Activated CD8-positive, alpha-beta T cell treated with anti-CD3 and anti-CD28 coated beads for 36 hours (primary cell): ENCODE results near the gene ZNRF3. TPM values are rescaled to one million over a fixed set of nuclear protein-coding genes. Genes with fewer than 3 reads are reported as not detected.

Source experiments
- ATAC-seq: fragments of 200-7000 bp; cut with Tn5 transposase; one replicate; pipeline ENCODE4 v1.10.0; 2021; ENCODE audit warnings: mild to moderate bottlenecking, moderate library complexity
- CTCF ChIA-PET: fragments of 350-600 bp; sonication (Branson Sonifier 250); formaldehyde crosslinking; loops from one replicate; lab custom pipeline; 2021; ENCODE audit warnings: antibody characterized with exemption; lab: Charles Lee
- POLR2A ChIA-PET: fragments of 350-600 bp; sonication (Branson Sonifier 250); formaldehyde crosslinking; loops from one replicate; lab custom pipeline; 2021; ENCODE audit warnings: antibody characterized with exemption; lab: Charles Lee
- DNase-seq: peaks from one replicate; pipeline ENCODE4 v3.0.0-alpha.2; 2020
- H3K27ac Mint-ChIP-seq: one replicate; pipeline ENCODE4 v1.8.0; 2021; ENCODE audit warnings: mild to moderate bottlenecking, mixed read lengths
- H3K27me3 Mint-ChIP-seq: one replicate; pipeline ENCODE4 v1.8.0; 2021; ENCODE audit warnings: mixed read lengths
- H3K36me3 Mint-ChIP-seq: one replicate; pipeline ENCODE4 v1.8.0; 2021; ENCODE audit warnings: low read depth, mixed read lengths
- H3K4me1 Mint-ChIP-seq: one replicate; pipeline ENCODE4 v1.8.0; 2021; ENCODE audit warnings: low read depth, mixed read lengths
- H3K4me3 Mint-ChIP-seq: one replicate; pipeline ENCODE4 v1.8.0; 2021; ENCODE audit warnings: mild to moderate bottlenecking, moderate library complexity, mixed read lengths
- H3K9me3 Mint-ChIP-seq: one replicate; pipeline ENCODE4 v1.8.0; 2021; ENCODE audit warnings: mixed read lengths
- intact Hi-C: fragments of 100-400 bp; cut with micrococcal nuclease; formaldehyde crosslinking; loops from one replicate; pipeline ENCODE4 v1.10.0; 2022
- total RNA-seq, 2 experiments: library from RNA; stranded (reverse); gene quantifications; one replicate each; pipeline ENCODE4 v1.2.3, GENCODE V29; 2021
- TF ChIP-seq, protein P1 (sequence below): fragments of 200-600 bp; IDR thresholded peaks from one replicate; pipeline ENCODE4 v1.8.0; 2022; ENCODE audit warnings: antibody characterized with exemption, mild to moderate bottlenecking

Gene ZNRF3
- total RNA-seq, 2 experiments from 2014 or later, result 2.0 to 2.5 TPM

- Mint-ChIP-seq H3K27ac (no peak overlapping the region), H3K36me3 (peaks cover 4% of the 10 kb centered on the region), H3K27me3 (peaks cover 29% of the 10 kb centered on the region), H3K4me3 (no peak overlapping the region), H3K9me3 (peaks cover 7% of the 10 kb centered on the region), H3K4me1 (no peaks in the 10 kb centered on the region)
- TF ChIP-seq, protein P1, sequence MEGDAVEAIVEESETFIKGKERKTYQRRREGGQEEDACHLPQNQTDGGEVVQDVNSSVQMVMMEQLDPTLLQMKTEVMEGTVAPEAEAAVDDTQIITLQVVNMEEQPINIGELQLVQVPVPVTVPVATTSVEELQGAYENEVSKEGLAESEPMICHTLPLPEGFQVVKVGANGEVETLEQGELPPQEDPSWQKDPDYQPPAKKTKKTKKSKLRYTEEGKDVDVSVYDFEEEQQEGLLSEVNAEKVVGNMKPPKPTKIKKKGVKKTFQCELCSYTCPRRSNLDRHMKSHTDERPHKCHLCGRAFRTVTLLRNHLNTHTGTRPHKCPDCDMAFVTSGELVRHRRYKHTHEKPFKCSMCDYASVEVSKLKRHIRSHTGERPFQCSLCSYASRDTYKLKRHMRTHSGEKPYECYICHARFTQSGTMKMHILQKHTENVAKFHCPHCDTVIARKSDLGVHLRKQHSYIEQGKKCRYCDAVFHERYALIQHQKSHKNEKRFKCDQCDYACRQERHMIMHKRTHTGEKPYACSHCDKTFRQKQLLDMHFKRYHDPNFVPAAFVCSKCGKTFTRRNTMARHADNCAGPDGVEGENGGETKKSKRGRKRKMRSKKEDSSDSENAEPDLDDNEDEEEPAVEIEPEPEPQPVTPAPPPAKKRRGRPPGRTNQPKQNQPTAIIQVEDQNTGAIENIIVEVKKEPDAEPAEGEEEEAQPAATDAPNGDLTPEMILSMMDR, result no peak
- ATAC-seq, result no peak
- ChIA-PET CTCF (interaction anchor here (1.0 kb wide), 1 partner anchor 18 kb away, joined by 3 read pairs; no protein-coding TSS in a partner anchor), POLR2A (no interaction called here)
- intact Hi-C loops, result no loop called here
- no peak for DNase-seq
Measured at GRCh38 chr22:29022101-29022817, 138.9 kb downstream of the ZNRF3 start.

DNA sequence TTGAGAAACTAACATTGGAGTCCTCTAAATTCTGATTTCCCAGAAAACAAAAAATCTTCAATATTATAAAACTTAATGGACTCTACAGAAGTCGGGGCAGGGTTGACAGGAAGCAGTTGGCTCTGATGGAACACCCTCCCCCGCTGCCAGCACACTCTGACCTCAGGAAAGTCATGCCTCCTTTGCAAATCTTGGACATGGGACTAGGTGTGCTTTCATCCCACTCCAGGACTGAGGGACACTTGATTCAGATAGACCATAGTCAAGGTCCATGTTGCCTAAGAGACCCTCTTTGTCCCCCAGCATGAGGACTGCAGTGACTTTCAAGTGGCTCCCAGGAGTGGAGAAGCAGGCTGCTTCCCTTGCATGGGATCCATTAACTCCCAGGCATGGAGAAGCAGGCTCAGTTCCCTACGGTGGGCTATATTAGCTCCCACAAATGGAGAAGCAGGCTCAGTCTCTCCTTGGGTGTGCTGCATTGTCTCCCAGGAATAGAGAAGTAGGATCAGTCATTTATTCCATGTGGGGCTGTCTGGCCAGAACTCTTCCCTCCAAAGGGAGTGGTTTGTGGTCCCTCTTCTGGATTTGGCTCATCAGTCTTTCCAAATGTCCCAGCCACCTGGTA is 139.9 kb downstream of the ZNRF3 start:
- intact Hi-C loops, result no loop called here
- CTCF ChIA-PET, result interaction anchor here (1.0 kb wide), 1 partner anchor 17 kb away, joined by 5 read pairs; no protein-coding TSS in a partner anchor
- Mint-ChIP-seq H3K27me3 (peaks cover 26% of the 10 kb centered on the region), H3K9me3 (peaks cover 5% of the 10 kb centered on the region), H3K36me3 (peaks cover 2% of the 10 kb centered on the region), H3K4me1 (no peaks in the 10 kb centered on the region), H3K27ac (no peak overlapping the region), H3K4me3 (no peak overlapping the region)
- TF ChIP-seq, protein P1, result no peak
- DNase-seq, result no peak
- ATAC-seq, result no peak
- POLR2A ChIA-PET, result no interaction called here

DNA sequence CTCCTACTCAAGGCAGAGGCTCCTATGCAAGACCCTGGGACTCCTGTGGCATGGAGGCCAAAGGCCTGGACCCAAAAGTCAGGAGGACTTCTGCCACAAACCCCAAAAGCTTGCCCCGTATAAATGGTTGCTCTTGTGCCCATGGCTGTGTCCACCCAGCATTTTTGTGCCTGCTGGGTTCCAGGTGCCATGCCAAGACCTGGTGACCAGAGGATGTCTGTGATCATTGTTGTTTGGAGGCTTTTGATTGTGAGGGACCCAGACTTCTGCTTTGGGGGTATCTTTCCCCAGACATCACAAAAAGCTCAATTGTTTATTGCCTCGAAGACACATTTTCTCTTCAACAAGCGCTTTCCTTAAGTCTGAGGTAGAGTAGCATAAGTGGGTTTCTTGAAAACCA is 143.2 kb downstream of the ZNRF3 start:
- intact Hi-C loops, result no loop called here
- H3K27me3 Mint-ChIP-seq, result peaks cover 45% of the 10 kb centered on the region
- CTCF ChIA-PET, result interaction anchor here (0.6 to 1.5 kb wide), 2 partner anchors 13 to 229 kb away, joined by 3 to 4 read pairs; no protein-coding TSS in a partner anchor
- no peaks in the 10 kb centered on the region for H3K9me3 Mint-ChIP-seq
- H3K4me1 Mint-ChIP-seq, result peaks cover 20% of the 10 kb centered on the region
- POLR2A ChIA-PET, result no interaction called here
- TF ChIP-seq, protein P1, result no peak
- H3K27ac Mint-ChIP-seq, result no peak overlapping the region
- DNase-seq (no peak), ATAC-seq (no peak)
- no peaks in the 10 kb centered on the region for H3K36me3 Mint-ChIP-seq
- no peak overlapping the region for H3K4me3 Mint-ChIP-seq

DNA sequence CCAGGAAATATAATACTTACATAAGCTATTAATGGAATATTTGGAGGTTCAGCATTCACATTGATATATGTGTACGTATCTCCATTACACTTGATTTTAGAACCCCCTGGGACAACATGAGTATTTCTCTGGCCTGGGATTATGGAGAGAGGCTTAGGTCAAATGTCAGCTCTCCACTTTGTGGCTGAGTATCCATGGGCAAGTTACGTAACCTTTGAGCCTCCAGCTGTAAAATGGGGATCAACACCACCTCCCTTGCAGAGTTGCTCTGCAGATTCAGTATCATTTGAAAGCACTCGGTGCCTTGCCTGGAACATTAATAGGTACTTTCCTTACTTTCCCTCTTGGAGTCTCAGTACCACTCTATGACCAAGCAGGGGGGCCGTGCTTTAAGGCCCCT is 145.1 kb downstream of the ZNRF3 start:
- ATAC-seq, result no peak
- Mint-ChIP-seq H3K27ac (no peak overlapping the region), H3K9me3 (no peaks in the 10 kb centered on the region), H3K4me3 (no peak overlapping the region), H3K36me3 (no peaks in the 10 kb centered on the region), H3K27me3 (peaks cover 51% of the 10 kb centered on the region), H3K4me1 (peaks cover 20% of the 10 kb centered on the region)
- POLR2A ChIA-PET, result interaction anchor here (1.1 kb wide), 1 partner anchor 11 kb away, joined by 4 read pairs; no protein-coding TSS in a partner anchor
- intact Hi-C loops, result no loop called here
- CTCF ChIA-PET, result interaction anchor here (1.1 to 1.2 kb wide), 2 partner anchors 12 to 173 kb away, joined by 3 to 4 read pairs; no protein-coding TSS in a partner anchor
- no peak for DNase-seq
- TF ChIP-seq, protein P1, result no peak
